ENCODE data around the gene UBASH3A.

Gene UBASH3A

DNA sequence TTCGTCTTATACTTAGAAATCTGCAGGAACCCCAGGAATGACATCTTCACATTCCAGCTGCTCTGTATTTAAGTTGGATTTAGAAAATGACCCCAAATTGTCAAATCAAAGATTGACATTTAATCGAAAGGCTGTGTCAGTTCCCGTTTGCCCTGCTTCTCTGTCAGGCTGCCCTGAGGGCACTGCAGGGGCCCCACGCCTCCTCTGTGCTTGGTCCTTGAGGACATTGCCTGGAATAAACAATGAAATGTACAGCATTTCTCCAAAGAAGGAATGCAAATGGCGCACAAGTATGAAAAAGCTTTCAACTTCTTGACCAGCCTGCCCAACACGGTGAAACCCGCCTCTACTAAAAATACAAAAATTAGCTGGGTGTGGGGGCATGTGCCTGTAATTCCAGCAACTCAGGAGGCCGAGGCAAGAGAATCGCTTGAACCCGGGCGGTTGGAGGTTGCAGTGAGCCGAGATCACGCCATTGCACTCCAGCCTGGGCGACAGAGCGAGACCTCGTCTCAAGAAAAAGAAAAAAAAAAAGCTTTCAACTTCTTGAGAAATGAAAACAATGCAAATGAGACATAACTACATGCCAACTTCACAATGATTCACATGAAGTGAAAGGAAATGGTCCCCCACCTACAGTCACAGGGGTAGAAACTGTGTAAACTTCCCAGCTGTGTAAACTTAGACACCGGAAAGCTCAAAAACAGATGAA lies 10.8 kb upstream of the UBASH3A start:
- TF ChIP-seq, protein P1, sequence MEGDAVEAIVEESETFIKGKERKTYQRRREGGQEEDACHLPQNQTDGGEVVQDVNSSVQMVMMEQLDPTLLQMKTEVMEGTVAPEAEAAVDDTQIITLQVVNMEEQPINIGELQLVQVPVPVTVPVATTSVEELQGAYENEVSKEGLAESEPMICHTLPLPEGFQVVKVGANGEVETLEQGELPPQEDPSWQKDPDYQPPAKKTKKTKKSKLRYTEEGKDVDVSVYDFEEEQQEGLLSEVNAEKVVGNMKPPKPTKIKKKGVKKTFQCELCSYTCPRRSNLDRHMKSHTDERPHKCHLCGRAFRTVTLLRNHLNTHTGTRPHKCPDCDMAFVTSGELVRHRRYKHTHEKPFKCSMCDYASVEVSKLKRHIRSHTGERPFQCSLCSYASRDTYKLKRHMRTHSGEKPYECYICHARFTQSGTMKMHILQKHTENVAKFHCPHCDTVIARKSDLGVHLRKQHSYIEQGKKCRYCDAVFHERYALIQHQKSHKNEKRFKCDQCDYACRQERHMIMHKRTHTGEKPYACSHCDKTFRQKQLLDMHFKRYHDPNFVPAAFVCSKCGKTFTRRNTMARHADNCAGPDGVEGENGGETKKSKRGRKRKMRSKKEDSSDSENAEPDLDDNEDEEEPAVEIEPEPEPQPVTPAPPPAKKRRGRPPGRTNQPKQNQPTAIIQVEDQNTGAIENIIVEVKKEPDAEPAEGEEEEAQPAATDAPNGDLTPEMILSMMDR (IDR thresholded peaks at IDR 0.05): no peak

DNA sequence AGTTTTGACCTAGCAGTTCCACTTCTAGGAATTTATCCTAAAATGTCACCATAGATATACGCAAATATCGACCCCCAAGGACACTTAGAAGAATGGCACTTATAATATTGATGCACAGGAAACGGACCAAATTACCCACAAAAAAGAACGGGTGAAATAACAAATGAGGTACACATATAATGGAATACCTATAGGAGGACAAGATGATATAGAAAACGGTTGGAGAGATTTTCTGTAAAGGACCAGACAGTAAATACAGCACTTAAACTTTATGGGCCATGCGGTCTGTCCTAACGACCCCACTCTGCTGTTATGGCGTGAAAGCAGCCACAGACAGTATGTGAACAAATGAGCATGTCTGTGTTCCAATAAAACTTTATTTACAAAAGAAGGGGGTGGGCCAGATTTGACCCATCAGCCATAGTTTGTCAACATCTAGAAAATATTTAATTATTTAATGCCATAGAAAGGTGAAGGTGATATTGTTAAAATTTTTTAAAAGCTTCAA lies 10.2 kb upstream of the UBASH3A start:
- TF ChIP-seq, protein P1 (IDR thresholded peaks at IDR 0.05): no peak

DNA sequence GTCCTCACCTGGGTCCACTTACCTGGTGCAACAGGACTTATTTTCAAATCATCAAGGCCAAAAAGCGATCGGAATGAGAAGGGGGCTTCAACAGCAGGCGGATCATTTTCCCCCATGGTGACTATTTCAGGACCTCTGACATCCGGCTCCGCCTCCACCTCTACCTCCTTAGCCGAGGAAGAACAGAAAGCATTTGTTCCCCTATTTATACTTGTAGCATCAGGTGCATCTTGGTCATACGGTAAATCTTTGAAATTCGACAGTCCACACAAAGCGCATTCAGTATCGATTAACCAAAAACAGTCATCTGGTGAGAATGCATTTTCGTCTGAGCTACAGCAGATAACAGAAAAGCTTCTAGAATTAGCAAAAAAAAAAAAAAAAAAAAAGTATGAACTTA lies 8.4 kb upstream of the UBASH3A start:
- TF ChIP-seq, protein P1 (IDR thresholded peaks at IDR 0.05): no peak

DNA sequence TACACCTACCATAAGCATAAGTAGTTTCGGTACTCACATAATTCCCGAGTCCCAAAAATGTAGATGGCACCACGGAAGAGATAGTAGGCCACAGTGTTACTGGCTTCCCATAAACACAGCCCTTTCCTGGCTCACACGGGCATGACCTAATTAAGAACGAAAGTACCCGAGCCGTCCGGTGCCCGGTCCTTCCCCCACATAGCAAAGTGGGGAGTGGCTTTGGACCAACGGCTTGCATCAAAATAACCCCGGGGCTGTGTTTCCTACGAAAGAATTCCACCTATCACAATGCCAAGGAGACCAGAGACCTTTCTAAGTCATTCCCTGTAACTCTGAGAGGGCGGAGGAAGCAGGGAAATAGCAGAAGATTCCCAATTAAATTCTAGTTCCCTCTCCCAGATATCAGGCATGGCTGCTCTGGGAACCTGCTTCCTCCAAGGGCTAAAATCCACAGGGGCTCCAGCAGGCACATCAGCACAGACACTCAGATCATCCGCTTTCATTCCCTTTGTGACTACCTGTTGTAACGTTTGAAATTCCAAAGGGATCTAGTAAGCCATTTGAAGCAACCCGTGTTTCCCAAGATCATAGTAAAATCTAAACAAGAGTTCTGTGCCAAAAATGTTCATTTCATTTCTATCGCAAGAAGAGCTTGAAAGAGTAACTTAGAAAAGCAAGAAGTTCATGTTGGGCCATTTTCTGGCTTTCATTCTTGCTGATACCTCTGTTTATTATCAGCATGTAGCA lies 7.6 kb upstream of the UBASH3A start, which contains the start of gene TMPRSS3:
Gene TMPRSS3 (minus strand): TSS at position 148 of the 747 bp plus-strand sequence. CDS start 635 bp downstream, outside the sequence.
- TF ChIP-seq, protein P1 (IDR thresholded peaks at IDR 0.05): no peak

DNA sequence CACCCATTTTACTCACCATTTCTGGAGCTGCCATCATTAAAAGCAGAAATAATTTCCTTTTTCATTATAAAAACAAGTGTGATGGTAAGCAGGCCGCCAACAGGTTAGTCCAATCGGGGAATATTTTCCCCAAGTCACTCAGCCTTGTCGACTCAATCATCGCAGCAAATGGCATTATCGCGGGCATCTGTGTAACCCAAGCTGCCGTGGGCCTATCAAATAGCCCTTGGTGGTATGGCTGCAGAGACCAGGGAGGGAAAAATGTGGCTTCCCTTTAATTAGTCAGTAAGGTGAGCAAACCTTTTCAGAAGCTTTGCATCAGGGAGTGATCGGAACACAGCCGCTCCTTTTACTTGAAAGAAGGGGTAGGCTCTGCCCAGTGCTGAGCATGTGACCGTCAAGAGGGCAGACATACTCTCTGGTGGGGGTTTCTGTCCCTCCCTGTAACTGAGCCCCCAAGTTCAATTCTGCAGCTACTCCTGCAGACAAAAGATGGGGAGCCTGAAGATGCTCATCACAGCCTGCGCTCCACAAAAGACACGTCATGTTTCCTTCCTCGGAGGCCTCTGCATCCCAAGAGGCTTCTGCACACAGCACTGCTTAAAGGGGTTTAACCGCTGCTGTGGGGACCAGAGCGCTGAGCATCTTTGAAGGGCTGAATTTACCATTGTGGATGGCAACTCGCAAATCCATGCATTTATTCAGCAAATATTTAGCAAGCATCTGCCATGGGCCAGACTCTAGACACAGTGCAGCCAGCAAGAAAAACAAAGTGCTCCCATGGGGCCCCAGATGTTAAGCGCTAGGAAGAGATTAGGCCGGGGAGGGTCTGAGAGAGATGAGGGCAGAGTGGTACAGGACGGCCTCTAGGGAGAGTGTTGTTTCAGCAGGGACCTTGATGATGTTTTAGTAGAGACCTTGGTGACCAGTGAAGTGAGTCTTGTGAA lies 6.6 kb upstream of the UBASH3A start:
- TF ChIP-seq, protein P1 (IDR thresholded peaks at IDR 0.05): no peak

DNA sequence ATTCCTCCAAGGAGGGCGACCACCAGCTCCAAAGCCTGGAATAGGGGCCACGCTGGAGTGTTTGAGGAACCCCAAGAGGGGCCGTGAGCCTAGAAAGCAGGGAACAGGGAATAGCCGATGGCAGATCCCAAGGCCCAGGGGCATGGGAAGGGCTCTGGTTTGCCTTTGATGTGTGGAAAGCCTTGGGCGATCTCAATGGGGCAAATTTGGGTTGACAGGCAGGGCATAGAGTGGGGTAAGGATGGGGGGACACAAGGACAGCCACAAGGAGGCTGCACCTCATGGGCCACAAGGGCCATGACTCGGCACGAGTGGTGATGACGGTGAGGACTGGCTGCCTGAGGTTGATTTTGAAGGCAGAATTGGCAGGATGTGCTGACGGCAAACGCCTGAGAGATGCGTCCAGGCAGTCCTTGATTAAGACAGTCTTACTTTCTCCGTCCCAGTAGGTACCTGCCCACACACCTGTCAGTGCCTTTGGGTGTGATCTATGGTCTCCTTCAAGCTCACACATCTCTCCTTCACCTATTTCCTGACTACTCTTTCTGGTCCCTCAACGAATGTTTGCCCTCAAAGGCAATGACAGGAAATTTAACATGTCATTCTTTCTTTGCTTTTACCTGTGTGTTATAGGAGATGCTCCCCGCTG lies 5.8 kb upstream of the UBASH3A start:
- TF ChIP-seq, protein P1 (IDR thresholded peaks at IDR 0.05): no peak
